GM04504 (cell line): ENCODE data around the gene ANKLE2.
A peak's percentile ranks its signal among the peaks of the same experiment; 100 is the strongest.
"Not testable (repeated sequence)": the region's sequence is repeated elsewhere in the genome, so short reads cannot be mapped to it uniquely, and the experiment has no call there.

Experiments
- DNase-seq: peaks from one replicate; pipeline ENCODE4 v3.0.0-alpha.2; 2012; ENCODE audit warnings: low read depth

The ANKLE2 gene

GRCh38 chr12:132761032-132761920 lies at the start of gene ANKLE2:
ANKLE2 (minus strand) TSS chr12:132761832; CDS start chr12:132761798, 34 bp downstream.
- DNase-seq = peak; percentile 38

- not testable (repeated sequence) for DNase-seq
Measured at GRCh38 chr12:132809391-132809790, 47.8 kb upstream of the ANKLE2 start.

GRCh38 chr12:132807295-132808092 lies 45.9 kb upstream of the ANKLE2 start:
- no peak for DNase-seq

- DNase-seq = no peak
Measured at GRCh38 chr12:132806857-132807256, 45.2 kb upstream of the ANKLE2 start.

DNA sequence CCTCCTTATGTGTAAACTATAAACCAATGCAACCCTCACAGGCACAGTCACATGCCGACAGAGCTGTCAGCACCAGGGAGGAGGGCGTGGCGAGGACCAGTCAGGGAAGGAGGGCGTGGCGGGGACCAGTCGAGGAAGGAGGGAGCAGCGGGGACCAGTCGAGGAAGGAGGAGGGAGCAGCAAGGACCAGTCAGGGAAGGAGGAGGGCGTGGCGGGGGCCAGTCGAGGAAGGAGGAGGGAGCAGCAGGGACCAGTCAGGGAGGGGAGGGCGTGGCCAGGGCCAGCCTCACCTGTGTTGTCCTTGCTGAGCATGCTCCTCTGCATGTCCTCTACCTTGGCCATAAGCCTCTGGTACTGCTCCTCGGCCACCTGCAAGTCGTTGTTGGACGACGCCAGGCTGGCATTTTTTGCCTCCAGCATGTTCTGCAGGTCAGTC lies 42.8 kb upstream of the ANKLE2 start:
- DNase-seq = no peak

DNA sequence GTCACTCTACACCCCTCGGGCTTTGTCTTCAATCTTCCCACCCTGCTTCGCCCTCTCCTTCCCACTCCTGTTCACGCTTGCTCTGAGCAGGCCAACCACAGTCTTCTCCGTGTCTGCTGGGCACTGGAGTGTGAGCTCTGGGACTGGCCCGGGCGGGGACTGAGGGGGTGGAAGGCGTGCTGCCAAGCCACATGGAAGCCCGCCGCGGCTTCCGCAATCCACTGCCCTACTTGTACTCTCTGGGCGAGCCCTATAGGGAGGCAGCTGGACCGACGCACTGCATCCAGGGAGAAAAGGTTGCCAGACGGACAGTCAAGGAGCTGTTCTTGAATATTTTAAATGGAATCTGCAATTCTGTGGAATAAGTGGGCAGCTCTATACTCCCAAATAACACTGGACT lies 42.3 kb upstream of the ANKLE2 start:
- no peak for DNase-seq

GRCh38 chr12:132803125-132803524 lies 41.5 kb upstream of the ANKLE2 start:
- no peak for DNase-seq

DNA sequence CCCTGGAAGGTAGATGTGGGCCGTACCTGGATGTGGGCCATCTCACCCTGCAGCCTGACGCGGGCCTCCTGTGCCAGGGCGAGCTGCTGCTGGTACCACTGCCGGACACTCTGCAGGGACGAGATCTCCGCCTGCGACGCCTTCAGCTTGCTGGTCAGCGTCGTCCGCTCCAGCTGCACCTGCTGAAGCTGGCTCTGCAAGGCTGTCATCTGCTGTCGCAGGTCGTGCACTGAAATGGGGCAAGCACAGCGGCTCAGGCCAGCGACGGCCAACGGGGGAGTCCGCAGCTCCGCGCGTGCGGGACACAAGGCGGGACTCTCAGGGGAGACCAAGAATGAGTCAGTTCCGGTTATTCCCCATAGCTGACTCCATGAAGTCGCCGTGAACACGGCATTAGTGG lies 40.1 kb upstream of the ANKLE2 start:
- DNase-seq = no peak

DNA sequence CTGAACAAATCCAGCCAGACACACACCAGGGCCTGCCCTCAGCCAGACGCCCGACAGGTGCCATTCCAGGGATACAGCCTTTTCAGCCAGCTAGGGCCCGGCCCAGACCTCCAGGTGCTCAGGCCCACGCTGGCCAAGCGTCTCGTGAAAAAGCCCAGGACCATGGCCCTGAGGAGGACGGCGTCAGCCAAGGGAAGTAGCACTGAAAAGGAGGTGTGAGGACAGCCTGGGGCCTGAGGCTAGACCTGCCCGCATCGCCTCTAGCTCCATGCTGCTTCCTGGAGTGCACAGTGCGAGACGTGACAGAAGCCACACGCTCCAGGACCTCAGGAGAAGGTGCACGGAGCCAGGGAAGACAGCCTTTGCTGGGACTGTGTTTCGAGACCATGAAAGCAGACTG lies 37.2 kb upstream of the ANKLE2 start:
- DNase-seq = no peak

- DNase-seq = no peak
Measured at GRCh38 chr12:132797820-132798570, 36.4 kb upstream of the ANKLE2 start.

DNA sequence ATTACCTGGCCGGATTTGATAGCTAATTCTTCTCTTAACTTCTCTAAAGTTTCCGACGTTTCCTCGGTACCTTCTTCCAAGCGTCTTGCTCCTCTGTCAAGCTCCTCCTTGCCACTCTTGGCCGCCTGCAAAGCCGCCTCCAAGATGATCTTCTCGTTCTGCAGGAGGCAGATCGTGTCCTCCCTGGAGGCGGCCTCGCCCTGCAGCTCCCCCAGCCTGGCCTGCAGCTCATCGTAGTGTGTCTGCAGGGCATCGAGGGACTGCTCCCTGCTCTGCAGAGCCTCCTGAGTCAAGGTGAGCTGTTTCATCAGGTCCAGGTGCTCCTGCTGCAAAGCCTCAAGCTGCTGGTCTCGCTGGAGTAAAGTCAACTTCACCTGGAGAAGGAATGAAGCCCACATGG lies 34.2 kb upstream of the ANKLE2 start:
- no peak for DNase-seq

- not testable (repeated sequence) for DNase-seq
Measured at GRCh38 chr12:132791940-132792339, 30.3 kb upstream of the ANKLE2 start.

DNA sequence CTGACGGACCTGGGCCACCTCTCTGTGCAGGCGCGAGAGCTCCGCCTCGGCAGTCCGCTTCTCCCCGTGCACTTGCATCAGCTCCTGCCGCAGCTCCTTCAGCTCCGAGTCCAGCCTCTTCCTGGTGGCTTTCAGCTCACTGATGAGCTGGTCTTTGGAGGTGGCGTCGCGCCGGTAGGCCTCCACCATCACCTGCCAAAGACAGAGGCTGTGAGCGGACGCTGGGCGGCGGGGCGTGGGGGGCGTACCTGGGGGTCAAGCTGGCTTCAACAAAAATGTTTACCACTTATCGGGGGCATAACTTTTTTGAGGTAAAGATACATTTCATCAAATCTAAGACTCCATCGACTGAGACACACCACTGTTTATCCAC lies 27.5 kb upstream of the ANKLE2 start:
- no peak for DNase-seq

GRCh38 chr12:132788375-132789098 lies 26.9 kb upstream of the ANKLE2 start:
- no peak for DNase-seq

DNA sequence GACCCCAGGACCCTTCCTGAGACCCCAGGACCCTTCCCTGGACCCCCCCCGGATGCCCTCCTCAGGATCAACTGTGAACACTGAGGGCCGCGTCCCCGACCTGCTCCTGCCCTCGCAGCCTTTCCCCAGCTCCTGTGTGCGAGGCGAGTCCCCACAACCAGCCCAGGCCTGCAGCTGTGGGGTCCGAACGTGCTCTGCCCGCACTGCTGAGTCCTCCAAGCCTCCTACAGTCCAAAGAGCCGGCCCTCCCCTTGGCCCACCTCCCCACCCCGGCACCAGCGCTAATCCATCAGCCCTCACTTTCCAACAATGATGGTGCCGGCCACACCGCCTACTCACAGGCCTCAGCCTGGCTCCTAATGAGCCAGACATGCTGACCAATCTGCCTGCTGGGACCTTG lies 26.2 kb upstream of the ANKLE2 start:
- DNase-seq = no peak

GRCh38 chr12:132786192-132786591 lies 24.6 kb upstream of the ANKLE2 start:
- no peak for DNase-seq

DNA sequence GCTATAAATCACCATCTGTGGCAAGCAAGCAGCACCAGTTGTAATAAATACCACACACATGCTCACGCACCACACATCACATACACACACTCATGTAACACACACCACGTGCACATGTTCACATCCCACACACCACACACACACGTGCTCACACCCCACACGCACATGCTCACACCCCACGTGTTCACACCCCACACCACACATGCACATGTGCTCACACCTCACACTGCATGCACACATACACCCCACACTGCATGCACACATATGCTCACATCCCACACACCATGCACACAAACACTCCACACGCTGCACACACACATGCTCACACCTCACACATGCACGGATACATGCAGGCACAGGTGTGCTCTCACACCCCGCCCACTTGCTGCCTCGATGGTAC lies 22.9 kb upstream of the ANKLE2 start:
- DNase-seq = no peak

DNA sequence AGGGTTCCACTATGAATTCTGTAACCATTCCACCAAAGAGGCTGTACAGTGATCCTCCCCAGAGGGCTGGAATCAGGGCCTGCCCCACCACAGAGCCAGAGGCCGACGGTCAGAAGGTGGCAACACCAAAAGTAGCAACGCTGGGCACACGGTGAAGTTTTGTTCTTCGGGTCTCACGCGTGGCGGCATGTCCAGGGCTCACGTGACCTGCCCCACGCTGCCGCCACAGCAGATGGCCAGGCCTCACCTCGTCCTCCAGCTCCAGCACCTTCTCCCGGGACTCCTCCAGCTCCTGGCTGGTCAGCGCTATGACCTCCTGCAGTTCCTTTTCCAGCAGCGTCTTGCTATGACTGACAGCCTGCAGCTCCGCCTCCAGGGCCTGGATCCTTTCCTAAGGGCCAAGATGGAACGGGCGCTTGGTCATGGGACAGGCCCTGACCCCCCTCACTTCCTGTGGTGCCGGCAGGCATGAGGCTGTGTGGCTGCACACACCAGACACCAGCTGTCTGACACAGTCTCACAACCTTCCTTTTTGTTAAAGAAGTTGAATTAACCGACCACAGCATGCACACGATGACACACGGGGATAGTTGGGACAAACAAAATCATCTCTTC lies 22.4 kb upstream of the ANKLE2 start:
- no peak for DNase-seq

DNA sequence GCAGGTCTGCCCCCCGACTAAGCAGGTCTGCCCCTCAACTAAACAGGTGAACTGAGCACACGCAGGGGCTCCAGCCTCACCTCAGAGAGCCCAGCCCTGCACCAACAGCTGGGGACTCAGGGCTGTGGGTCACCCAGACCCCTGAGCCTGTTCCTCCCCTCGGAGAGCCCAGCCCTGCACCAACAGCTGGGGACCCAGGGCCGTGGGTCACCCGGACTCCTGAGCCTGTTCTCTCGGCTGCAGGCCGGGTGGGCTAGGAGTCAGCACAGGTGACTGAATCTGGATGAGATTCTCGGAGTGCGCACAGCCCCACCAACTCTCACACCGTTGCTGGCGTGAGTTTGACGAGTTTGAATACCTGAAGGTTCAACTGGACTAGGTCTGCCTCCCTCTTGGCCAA lies 20.3 kb upstream of the ANKLE2 start:
- no peak for DNase-seq

DNA sequence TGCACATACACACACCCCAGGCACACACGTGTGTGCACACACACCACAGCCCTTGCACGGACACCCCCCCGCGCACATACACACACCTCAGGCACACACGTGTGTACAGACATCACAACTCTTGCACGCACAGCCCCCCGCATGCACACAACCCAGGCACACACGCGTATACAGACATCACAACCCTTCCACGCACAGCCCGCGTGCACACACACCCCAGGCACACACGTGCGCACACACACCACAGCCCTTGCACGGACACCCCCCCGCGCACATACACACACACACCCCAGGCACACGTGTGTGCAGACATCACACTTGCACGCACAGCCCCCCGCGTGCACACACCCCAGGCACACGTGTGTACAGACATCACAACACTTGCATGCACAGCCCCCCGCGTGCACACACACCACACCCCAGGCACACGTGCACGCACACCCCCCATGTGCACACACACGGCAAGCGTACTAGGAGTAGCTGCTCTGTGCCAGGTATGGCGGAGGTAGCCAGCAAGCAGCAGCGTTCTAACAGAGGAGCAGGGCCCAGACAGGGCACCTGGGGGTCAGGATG lies 18.2 kb upstream of the ANKLE2 start:
- no peak for DNase-seq

DNA sequence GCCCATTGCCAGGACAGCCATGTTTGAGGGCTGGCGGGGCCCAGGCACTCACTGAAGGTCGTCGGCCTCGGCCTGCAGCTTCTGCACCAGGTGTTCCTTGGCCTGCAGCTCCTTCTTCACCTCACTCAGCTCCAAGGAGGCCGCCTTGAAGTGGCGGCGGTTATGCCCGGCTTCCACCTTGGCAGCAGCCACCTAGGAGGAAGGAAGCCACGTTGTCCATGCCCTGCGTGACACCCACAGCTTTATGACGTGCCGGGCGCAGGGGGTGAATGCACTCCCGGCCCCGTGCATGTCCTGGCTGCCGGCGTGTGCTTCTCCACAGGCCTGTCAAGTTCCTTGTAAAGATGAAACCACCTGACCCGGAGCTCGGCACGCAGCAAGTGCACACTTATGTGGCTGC lies 16.0 kb upstream of the ANKLE2 start:
- no peak for DNase-seq
